RPMI7951 (cell line): ENCODE data around the gene PHYKPL. TPM values are rescaled to one million over a fixed set of nuclear protein-coding genes. Genes with fewer than 3 reads are reported as not detected.

Experiments used
- DNase-seq: peaks from one replicate; pipeline ENCODE4 v3.0.0-alpha.2; 2012; ENCODE audit warnings: low read depth
- total RNA-seq: library from RNA; depleted of rRNA; stranded (reverse); fragments of >200 nt; shearing (Covaris generic); gene quantifications from 2 replicates; pipeline ENCODE4 v1.2.3, GENCODE V29; 2014; rRNA removed

PHYKPL gene
- 6.5 and 7.6 TPM in 2 replicates for total RNA-seq

DNA sequence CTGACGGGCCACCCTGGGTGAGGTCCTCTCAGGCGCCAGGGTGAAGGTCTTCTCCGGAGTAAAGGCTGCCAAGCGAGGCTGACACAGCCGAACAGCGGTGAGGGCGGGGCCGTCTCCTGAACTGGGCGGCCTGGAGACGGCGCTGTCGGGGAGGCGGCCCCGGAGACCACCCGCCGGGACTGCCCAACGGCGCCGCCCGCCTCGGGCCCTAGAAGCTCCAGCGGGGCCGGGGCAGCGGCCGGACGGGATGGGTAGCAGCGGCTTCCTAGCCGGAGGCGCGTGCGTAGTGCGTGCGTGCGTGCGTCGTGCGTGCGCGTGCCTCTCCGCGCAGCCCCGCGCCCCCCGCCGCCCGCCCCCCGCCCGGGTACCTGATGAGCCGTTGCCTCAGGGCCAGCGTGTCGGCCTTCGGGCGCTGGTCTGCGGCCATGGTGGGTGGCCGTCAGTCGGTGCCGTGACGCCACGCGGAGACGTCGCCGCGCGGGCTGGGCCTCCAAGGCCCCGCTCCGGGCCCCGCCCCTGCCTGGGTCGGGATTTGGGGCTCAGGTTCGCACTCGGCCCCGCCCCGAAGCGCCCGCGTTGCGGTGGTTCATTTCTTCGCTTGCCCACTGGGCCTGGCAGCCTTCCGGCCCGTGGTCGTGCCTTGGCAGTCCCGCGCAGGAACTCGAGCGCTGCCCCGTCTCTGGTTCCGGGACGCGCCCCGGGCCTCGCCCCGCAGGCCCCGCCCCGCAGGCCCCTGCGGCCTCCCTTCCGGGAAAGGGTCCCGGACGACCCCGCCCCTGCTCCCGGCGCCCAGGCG lies at the start of gene PHYKPL:
PHYKPL (minus strand) TSS at position 679 of the 796 bp plus-strand sequence; CDS start at position 427, 252 bp downstream.
- DNase-seq, result peak; percentile 72

GRCh38 chr5:178282391-178282790 lies 49.8 kb upstream of the PHYKPL start:
- no peak for DNase-seq

DNA sequence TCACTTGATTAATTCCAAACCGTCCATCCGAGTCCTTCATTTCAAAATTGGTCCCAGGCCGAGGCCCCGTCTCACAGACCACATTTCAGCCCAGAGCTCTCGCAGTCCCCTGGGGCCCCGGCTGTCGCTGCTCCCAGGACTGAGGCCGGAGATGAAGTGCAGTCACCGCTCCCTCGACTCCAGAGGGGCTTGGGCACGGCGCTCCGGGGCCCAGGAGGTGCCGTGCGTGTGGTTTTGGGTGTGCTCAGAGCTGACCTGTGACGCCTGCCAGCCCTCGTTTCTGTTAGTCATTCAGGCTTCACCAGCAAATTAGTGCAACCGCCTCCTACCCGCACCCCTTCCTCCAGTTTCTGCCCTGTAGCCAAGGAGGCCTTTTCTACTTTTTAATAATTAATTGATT lies 48.7 kb upstream of the PHYKPL start:
- peak; percentile 34 for DNase-seq

GRCh38 chr5:178280631-178281030 lies 48.0 kb upstream of the PHYKPL start:
- DNase-seq, result no peak

DNA sequence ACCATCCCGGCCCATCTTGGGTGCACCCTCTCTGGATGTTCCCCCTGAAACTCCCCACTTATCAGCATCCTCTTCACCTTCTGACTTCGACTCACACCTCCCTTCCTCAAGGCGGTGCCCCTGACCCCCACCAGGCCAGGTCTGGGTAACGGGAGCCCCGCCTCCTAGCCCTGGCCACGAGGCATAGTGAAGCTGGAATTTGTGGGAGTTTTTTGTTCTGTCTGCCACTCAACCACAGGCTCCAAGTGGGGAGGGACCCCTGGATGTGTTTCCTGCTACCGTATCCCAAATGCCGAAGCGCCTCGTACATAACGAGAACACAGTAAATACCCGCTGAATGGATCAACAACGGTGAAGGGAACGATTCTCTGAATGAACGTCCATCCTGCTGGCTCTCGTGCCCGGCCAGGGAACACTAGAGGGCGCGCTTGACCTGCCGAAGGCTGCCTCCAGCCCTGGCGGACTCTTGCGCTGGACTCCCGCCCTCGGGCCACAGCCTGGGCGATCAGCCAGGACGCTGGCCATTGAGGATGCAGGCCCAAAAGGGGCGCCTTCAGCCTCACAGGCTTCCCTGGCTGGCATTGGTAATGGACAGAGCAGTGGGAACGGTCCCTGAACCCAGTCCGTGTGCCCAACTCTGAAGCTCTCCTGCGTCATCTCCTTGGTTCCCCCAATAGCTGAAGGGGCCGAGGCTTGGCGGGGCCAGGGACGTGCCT lies 47.3 kb upstream of the PHYKPL start:
- peak; percentile 67 for DNase-seq

- no peak for DNase-seq
Measured at GRCh38 chr5:178279026-178279722, 46.6 kb upstream of the PHYKPL start.

- peak; percentile 43 for DNase-seq
Measured at GRCh38 chr5:178278358-178279023, 45.9 kb upstream of the PHYKPL start.

DNA sequence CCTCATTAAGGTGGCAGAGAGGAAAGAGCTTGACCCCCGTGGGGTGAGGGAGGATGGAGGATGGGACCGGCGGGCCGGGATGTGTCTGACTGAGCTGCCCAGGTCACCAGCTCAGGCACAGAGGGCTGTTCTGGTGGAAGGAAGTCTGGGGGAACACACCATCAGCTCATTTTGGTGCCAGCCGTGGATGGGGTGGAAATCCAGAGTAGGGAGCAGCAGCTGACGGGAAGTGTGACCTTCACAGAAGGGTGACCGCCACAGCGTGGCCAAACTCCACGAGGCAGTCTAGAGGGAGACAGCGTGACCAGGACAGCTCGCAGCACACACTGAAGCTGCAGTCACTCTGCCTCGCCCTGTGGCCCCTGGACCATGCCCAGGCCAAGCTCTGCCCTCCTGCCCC lies 45.3 kb upstream of the PHYKPL start:
- DNase-seq, result no peak

GRCh38 chr5:178277346-178277745 lies 44.7 kb upstream of the PHYKPL start:
- no peak for DNase-seq

DNA sequence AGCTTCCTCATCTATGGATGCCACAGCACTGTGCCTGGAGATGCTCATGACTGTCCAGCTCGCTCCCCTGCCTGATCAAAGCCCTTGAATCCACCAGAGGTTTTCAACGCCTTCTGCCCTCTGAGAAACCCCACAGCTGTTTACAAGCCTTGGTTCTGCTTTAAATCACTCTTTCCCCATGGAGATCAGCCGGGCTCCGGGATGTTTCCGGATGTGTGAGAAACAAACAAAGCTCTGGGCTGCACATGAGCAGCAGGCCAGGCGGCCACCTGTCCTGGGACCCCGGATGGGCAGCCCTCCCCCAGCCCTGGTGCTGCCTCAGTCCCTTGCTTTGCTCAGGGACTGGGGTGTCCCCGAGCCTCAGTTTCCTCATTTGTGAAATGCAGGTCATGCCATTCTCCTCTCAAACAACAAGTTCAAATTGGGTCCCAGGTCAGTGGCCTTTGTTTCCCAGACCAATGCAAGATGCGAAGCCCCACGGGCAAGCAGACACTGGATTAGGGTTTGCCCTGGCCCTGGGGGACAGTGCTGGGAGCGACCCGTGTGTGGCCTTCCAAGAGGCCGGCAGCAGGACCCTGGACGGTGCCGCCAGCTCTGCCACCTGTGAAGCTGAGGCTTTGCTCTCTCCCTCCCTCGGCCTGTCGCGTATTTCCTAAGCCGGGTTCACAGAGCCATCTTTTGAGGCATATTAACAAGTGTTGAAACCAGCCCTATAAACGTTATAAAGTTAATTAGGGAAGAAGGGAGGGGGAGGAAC lies 42.4 kb upstream of the PHYKPL start:
- no peak for DNase-seq

DNA sequence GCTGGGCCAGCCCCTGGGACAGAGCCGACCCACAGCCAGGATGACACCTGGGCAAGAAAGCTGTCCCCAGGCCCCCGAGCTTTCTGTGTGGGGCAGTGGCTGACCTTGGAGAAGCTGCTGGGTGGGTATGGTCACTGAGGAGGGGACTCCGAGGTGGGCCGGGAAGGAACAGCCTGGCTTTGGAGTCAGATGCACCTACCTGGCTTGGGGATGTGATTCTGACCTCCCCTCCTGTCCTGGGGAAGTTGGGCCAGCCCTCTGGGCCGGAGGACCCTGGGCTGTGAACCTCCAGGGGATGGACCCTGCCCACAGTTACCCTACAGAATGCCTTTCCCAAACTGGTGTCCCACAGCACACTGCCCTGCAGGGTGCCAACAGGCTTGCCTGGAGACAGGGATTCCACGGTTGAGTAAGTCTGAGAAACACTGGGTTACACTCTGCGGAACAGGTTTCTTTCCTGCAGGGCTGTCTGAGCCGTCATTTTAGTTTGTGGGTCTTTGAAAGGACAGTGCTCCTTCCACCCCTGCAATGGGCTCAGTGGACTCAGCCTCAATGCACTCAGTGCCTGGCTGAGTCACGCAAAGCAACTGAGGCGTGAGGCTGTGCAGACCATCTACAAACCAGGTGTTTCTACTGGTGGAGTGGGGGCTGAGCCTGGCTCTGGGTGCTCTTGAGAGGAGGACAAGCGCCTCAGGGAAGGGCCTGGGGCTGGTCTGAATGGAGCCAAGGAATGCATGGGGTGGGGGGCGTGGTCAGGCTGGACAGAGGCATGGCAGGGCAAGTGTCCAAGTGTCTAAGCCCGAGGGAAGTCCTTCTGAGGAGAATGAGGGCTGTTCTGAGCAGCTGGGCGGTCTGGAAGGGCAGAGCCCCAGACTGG lies 41.3 kb upstream of the PHYKPL start:
- peak; percentile 35 for DNase-seq

- DNase-seq, result no peak
Measured at GRCh38 chr5:178273041-178273440, 40.4 kb upstream of the PHYKPL start.

GRCh38 chr5:178272591-178272990 lies 40.0 kb upstream of the PHYKPL start:
- DNase-seq, result no peak

DNA sequence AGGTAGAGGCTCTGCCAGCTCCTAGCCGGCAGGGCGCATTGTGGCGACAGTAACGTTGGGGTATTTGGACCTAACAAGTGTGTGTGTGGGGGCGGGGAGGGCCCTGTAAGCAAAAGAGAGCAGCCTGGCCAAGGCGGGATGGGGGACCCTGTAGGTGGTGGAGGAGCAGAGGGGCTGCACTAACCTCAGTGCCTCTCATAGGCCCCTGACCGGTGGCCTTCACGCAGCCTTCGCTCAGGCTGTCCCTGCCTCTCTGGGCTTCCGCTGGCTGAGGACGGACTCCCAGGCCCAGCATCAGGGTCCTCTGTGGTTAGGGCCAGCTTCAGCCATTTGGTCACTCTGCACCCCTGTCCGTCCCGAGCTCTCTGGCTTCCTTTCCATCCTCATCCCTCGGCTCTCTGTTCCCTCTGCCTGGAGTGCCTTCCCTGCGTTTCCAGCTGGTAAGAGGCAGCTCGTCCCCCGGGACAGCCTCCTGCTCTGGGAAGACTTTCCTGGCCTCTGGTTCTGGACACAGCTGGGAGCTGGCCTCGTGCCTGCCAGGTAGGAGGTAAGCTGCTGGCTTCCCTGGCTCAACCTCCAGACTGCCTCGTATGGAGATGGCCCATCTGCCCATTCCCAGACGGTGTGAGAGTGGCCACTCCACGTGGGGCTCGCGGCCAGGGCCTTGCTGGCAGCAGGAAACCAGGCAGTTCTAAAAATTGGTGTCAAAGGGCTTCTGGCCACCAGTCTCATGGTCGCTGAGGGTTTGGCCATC lies 39.3 kb upstream of the PHYKPL start:
- no peak for DNase-seq

DNA sequence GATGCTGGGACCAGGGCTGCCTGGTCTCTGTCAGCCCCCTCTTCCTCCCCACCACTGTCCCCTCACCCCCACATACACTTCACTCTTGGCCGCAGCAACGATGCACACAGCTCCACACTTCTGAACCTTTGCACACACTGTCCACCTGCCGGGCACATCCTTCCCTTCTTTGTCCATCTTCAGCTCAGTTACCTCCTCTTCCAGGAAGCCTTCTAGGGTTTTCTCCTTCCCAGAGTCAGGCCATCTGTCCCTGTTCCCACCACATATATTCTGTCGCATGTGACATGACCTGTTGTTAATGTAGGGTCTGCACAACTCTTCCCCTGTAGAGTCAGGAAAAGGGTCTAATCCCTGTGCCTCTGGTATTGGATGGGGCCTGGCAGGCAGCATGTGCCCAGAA lies 38.6 kb upstream of the PHYKPL start:
- DNase-seq, result no peak

DNA sequence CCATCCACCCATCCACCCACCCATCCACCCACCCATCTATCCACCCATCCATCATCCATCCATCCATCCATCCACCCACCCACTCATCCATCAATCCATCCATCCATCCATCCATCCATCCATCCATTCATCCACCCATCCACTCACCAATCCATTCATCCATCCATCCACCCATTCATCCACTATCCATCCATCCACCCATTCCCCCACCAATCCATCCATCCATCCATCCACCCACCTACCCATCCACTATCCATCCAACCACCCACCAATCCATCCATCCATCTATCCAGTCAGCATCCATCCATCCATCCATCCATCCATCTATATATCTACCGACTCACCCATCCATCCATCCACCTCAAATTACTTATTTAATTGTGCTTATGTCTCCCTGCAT lies 36.9 kb upstream of the PHYKPL start:
- no peak for DNase-seq

DNA sequence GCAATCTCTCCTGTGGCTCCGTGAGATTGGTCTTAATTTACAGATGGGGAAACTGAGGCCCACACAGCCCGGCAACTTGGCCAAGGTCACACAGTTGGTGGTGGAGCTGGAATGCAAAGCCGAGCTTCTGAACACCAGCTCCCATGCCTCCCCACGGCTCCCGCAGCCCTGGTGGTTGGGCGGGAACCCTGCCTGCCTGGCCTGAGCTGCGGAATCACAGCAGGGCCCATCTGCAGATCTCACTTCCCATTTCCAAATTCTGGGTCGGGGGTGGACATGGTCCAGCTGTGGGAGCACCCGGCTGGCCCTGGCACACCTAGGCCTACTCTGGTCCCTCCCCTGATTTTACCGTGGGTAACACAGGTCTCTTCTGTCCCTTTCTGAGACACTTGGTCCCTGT lies 35.3 kb upstream of the PHYKPL start:
- no peak for DNase-seq

GRCh38 chr5:178267245-178267644 lies 34.6 kb upstream of the PHYKPL start:
- no peak for DNase-seq

DNA sequence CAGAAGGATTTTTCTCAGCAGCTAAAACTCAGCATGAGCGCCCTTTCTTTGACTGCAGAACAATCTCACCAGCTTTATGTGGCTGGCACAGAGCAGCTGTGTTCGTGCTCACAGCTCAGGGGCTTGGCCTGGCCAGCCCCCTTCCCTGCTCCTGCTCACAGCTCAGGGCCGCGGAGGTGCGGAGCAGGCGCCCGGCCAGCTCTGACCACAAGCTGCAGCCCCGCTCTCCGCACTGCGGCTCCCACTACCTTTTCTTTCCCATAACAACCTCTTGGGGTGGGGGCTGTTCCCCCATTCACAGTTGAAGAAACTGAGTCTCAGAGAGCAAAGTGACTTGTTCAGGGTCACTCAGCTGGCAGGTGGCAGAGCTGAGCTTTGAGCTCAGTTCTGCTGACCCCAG lies 34.0 kb upstream of the PHYKPL start:
- DNase-seq, result no peak

DNA sequence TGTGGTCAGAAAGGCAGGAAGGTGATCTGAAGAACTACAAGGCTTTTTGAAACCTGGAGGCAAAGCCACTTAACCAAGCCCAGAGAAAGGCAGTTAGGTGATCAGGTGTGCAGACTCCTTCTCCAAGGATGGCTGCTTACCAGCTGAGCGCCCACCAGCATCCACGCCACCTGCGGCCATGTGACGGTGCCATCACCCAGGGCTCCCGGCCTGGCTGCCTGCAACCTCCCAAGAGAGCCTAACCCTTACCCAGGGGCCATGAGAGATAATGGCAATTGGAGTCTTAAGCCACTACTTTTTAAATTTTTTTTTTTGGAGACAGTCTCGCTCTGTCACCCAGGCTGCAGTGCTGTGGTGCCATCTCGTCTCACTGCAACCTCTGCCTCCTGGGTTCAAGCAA lies 33.1 kb upstream of the PHYKPL start:
- DNase-seq, result no peak
